Measurements from ENCODE around the gene RAB31. TPM values are rescaled to one million over a fixed set of nuclear protein-coding genes. Genes with fewer than 3 reads are reported as not detected.

Gene RAB31
- total RNA-seq, 4 donors from 2014 or later: 108 to 181 (median 136) TPM

DNA sequence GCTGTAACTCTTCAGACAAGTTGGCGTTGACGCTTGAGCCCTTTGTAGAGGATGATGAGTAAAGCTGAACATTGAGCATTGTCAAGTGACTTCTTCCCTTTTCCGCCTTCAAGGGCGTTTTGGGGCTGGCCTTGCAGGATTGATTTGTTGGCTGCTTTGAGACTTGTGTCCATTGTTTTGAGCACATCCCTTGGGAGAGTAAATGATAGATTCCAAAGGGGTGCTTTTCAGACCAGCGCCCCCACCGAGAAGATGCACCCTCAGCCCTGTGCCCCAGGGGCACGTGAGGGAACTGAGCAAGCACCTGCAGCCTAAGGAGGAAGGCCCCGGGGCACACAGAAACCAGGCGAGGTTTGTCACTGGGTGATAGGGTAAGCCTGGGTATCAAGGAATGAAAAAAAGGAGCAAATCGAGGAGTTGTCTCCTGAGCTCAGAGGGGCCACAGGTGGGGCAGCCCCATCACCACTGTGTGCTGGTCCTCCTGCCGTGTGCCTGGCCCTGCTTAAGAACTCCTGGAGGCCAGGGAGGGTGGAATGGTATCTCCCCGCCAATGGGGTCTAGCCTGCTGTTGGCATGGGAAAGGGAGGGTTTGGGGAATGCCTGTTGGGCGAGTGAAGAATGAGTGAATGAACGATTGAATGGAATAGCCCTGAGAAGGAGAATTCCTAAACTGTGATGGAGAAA is 64.0 kb downstream of the RAB31 start:
- WGBS, 2 donors (ENCODE audit: low coverage in 1 of 2): 73 to 79% methylated on average over 3 to 7 of the region's 14 CpGs
- Histone ChIP-seq H3K27me3 (no peaks in the 10 kb centered on the region), H3K4me1 (peaks cover 0 to 32% (median 0%) of the 10 kb centered on the region in 3 donors), H3K4me3 (no peak overlapping the region), H3K36me3 (peaks cover 0 to 4% of the 10 kb centered on the region in 2 donors), H3K27ac (peak overlapping the region in 1 of 4 donors; percentile 57), H3K9me3 (no peaks in the 10 kb centered on the region)
- no peak for TF ChIP-seq POLR2AphosphoS5 (IDR thresholded peaks at IDR 0.05)
- TF ChIP-seq EP300 (IDR thresholded peaks at IDR 0.05): no peak
- TF ChIP-seq, protein P1, sequence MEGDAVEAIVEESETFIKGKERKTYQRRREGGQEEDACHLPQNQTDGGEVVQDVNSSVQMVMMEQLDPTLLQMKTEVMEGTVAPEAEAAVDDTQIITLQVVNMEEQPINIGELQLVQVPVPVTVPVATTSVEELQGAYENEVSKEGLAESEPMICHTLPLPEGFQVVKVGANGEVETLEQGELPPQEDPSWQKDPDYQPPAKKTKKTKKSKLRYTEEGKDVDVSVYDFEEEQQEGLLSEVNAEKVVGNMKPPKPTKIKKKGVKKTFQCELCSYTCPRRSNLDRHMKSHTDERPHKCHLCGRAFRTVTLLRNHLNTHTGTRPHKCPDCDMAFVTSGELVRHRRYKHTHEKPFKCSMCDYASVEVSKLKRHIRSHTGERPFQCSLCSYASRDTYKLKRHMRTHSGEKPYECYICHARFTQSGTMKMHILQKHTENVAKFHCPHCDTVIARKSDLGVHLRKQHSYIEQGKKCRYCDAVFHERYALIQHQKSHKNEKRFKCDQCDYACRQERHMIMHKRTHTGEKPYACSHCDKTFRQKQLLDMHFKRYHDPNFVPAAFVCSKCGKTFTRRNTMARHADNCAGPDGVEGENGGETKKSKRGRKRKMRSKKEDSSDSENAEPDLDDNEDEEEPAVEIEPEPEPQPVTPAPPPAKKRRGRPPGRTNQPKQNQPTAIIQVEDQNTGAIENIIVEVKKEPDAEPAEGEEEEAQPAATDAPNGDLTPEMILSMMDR (IDR thresholded peaks at IDR 0.05): no peak
- no peak for TF ChIP-seq POLR2A (IDR thresholded peaks at IDR 0.05)
- peak; percentile 13 for ATAC-seq

DNA sequence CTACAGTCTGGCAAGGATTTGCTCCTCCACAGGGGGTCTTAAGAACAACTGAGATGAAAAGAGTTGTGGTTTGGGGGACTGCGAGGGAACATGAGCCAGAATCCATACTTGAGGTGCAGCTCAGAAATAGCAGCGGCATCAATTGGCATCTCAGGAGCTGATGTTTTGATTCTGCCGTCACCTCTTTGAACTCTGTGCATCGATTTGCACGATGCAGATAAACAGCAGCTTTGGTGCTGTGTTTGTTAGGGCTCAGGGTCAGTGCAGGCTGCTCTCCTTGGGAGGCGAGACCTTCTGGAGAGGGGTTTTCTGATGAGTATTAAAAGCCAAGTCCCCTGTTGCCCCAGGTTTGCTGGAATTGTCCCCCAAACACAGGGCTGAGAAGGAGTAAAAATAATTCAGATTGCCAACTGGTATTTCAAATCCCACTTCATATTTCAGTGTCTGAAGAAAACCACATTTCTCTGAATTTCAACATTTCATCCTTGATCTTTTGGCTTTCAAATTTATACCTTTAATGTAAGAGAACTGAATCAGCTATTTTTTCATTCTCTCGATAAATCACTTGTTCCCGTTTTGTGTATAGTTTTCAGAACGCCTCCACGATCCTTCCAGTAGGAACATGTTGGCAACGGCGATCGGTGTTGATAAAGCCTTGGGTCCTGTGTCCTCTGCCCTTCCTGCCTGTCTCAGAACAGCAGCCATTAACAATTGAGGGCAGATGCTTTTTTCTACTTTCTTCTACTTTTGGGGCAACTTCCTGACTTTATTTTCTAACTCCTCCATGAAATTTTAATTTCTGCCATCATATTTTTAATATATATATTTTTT is 65.0 kb downstream of the RAB31 start:
- H3K27me3 ChIP-seq: no peaks in the 10 kb centered on the region
- WGBS, 2 donors (ENCODE audit: low coverage in 1 of 2): 66 to 90% methylated on average over 5 to 13 of the region's 13 CpGs
- no peak overlapping the region for H3K27ac ChIP-seq
- no peak for ATAC-seq
- TF ChIP-seq, protein P1 (IDR thresholded peaks at IDR 0.05): no peak
- TF ChIP-seq EP300 (IDR thresholded peaks at IDR 0.05) (no peak), POLR2AphosphoS5 (IDR thresholded peaks at IDR 0.05) (no peak), POLR2A (IDR thresholded peaks at IDR 0.05) (no peak)
- no peak overlapping the region for H3K4me3 ChIP-seq
- H3K4me1 ChIP-seq: peaks cover 0 to 32% (median 0%) of the 10 kb centered on the region in 3 donors
- no peaks in the 10 kb centered on the region for H3K9me3 ChIP-seq
- H3K36me3 ChIP-seq: peaks cover 0 to 4% of the 10 kb centered on the region in 2 donors

DNA sequence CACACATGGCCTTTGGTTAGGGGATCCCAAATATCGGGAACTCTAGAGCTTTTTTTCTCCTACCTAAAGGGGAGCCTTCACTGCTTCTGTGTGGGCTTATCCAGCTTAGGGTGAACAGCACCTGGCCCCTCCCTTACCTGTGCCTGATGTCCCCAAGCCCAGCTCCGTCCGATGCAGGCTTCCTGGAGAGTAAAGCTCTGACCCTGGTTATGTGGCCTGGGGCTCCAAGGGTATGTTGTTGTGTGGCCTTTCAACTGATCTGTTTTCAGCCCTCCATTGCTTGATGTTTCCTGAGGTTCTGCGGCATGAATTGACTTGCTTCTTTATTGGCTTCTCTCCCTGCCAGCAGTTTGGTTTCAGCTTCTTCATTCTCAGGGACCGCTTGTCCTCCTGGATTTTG is 66.0 kb downstream of the RAB31 start:
- peak overlapping the region in 1 of 4 donors; percentile 32 for H3K27ac ChIP-seq
- H3K36me3 ChIP-seq: peaks cover 0 to 4% of the 10 kb centered on the region in 2 donors
- peaks cover 0 to 32% (median 0%) of the 10 kb centered on the region in 3 donors for H3K4me1 ChIP-seq
- WGBS, 2 donors (ENCODE audit: low coverage in 1 of 2): 83% methylated on average over 3 of the region's 5 CpGs; no CpG with 5 or more reads in 1 of the 2 donors
- no peaks in the 10 kb centered on the region for H3K9me3 ChIP-seq
- no peak for TF ChIP-seq POLR2AphosphoS5 (IDR thresholded peaks at IDR 0.05)
- TF ChIP-seq, protein P1 (IDR thresholded peaks at IDR 0.05): no peak
- no peak for TF ChIP-seq EP300 (IDR thresholded peaks at IDR 0.05)
- TF ChIP-seq POLR2A (IDR thresholded peaks at IDR 0.05): no peak
- ATAC-seq: no peak
- no peak overlapping the region for H3K4me3 ChIP-seq
- no peaks in the 10 kb centered on the region for H3K27me3 ChIP-seq

DNA sequence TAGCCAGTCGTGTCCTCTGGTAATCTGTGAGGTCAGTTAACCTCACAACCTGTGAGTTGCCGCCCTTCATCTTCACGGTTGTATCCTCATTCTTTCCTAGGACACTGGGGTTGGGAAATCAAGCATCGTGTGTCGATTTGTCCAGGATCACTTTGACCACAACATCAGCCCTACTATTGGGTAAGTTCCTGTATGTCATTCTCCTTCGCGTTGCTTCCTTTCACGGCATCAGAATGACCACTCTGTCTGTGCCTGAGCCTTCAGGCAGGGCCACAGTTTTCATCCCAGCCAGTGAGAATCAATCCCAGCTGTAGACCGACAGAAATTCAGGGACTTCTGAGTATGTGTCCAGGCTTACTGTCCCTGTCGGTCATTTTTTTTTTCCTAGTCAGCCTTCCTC is 67.1 kb downstream of the RAB31 start:
- Histone ChIP-seq H3K27me3 (no peaks in the 10 kb centered on the region), H3K4me3 (no peak overlapping the region), H3K36me3 (peaks cover 0 to 4% of the 10 kb centered on the region in 2 donors), H3K4me1 (peaks cover 0 to 22% (median 0%) of the 10 kb centered on the region in 3 donors), H3K9me3 (no peaks in the 10 kb centered on the region), H3K27ac (peak overlapping the region in 2 of 4 donors; percentile 37 to 45)
- WGBS, 2 donors (ENCODE audit: low coverage in 1 of 2): 72 to 76% methylated on average over 3 to 10 of the region's 10 CpGs
- ATAC-seq: peak; percentile 52
- no peak for TF ChIP-seq EP300 (IDR thresholded peaks at IDR 0.05)
- no peak for TF ChIP-seq POLR2A (IDR thresholded peaks at IDR 0.05)
- peak; percentile 13 for TF ChIP-seq POLR2AphosphoS5 (IDR thresholded peaks at IDR 0.05)

DNA sequence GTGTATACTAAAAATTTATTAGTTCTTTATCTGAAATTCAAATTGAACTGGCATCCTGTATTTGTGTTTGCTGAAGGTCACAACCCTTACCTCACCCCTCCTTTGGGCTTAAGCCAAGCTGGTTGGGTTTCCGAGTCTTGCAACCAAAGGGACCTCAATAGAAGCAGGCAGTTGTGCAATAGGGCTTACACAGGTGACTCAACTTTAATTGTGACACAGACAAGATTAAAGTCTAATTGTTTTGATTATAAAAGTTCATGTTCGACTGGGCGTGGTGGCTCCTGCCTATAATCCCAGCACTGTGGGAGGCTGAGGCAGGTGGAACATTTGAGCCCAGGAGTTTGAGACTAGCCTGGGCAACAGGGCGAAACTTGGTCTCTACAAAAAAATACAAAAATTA is 71.5 kb downstream of the RAB31 start:
- H3K27ac ChIP-seq: no peak overlapping the region
- H3K4me3 ChIP-seq: no peak overlapping the region
- ATAC-seq: no peak
- peaks cover 0 to 8% (median 3%) of the 10 kb centered on the region in 3 donors for H3K4me1 ChIP-seq
- H3K9me3 ChIP-seq: no peaks in the 10 kb centered on the region
- 86 to 94% methylated on average over 2 to 3 of the region's 4 CpGs for WGBS, 2 donors (ENCODE audit: low coverage in 1 of 2)
- H3K27me3 ChIP-seq: no peaks in the 10 kb centered on the region
- H3K36me3 ChIP-seq: peaks cover 0 to 4% of the 10 kb centered on the region in 2 donors
- TF ChIP-seq POLR2A (IDR thresholded peaks at IDR 0.05) (no peak), POLR2AphosphoS5 (IDR thresholded peaks at IDR 0.05) (no peak), EP300 (IDR thresholded peaks at IDR 0.05) (no peak)
- TF ChIP-seq, protein P1 (IDR thresholded peaks at IDR 0.05): no peak
